Measurements from ENCODE around the gene HOXC6. TPM values are rescaled to one million over a fixed set of nuclear protein-coding genes. Genes with fewer than 3 reads are reported as not detected.

Gene HOXC6
- total RNA-seq, 1 experiment from 2014 or later = not detected

DNA sequence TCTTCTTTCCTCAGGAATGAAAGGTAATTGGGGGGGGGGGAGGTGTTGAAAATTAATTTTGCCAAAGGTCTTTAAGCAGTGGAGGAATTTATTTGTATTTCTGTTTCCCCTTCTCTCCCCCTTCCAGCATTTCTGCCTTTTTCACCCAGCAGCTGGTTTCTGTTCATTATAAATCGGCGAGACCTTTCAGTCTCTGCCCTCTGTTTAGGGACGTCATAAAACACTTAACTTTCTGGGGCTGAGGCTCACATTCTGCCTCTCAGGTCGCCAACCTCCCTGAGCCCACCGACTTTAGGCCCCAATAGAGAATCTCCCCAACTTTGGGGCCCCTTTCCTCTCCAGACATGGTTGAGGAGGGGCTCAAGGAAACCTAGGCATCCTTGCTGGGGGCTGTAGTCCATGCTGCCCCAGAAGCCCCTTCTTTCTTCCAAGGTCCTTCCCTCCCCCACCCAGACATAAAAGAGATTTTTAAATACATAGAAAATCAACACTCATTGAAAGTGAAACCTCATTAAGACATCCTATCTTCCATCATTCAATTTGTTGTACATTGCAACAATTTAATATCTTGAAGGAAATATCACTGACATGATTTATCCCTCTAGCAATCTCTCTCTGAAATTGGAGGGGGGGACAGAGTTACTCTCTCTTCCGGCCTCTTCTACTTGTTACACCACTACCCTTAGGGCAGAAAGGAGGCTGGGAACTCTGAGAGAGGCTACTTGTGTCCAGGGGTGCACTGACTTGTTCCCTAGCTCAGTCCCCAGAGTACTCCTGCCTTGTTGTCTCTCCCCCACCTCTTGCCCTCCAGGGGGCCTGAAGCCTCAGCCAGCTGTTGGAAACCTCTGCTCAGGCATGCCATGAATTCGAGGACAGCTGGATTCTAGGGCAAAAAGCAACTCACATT lies 2.5 kb upstream of the HOXC6 start (continued):
- TF ChIP-seq ZNF532 (CRISPR knock-in tag; IDR thresholded peaks at IDR 0.05; ENCODE audit: borderline replicate concordance) = no peak
- no peak for TF ChIP-seq ATF6 (CRISPR knock-in tag; IDR thresholded peaks at IDR 0.05)
- no peak for TF ChIP-seq ZNF423 (CRISPR knock-in tag; IDR thresholded peaks at IDR 0.05)

- Mint-ChIP-seq H3K27ac (no peak overlapping the region), H3K9me3 (no peaks in the 10 kb centered on the region), H3K36me3 (no peaks in the 10 kb centered on the region), H3K27me3 (ENCODE audit: low read depth) (peaks cover 100% of the 10 kb centered on the region), H3K4me3 (no peak overlapping the region), H3K4me1 (peaks cover 29% of the 10 kb centered on the region)
- ATAC-seq (no peak), DNase-seq (ENCODE audit: low spot score) (no peak)
- ChIA-PET CTCF (interaction anchor here (1.4 to 8.1 kb wide), 6 partner anchors 18 to 188 kb away, joined by 3 to 149 read pairs (median 5); partner anchors contain the start of gene HOXC8), POLR2A (no interaction called here)
- TF ChIP-seq CDX4 (CRISPR knock-in tag; IDR thresholded peaks at IDR 0.05; ENCODE audit: borderline replicate concordance) = no peak
Observed at GRCh38 chr12:54026640-54027441, 1.4 kb upstream of the HOXC6 start.

- Mint-ChIP-seq H3K27me3 (ENCODE audit: low read depth) (peaks cover 100% of the 10 kb centered on the region), H3K27ac (no peak overlapping the region), H3K4me3 (no peak overlapping the region), H3K4me1 (peaks cover 29% of the 10 kb centered on the region), H3K36me3 (no peaks in the 10 kb centered on the region), H3K9me3 (no peaks in the 10 kb centered on the region)
- POLR2A ChIA-PET = interaction anchor here (0.6 to 1.3 kb wide), 2 partner anchors 18 to 27 kb away, joined by 3 read pairs; partner anchors contain the start of genes HOXC4 and HOXC8
- CTCF ChIA-PET = interaction anchor here (1.0 to 8.1 kb wide), 7 partner anchors 19 to 187 kb away, joined by 3 to 149 read pairs (median 5); partner anchors contain the start of gene HOXC8
- no peak for ATAC-seq
- no peak for DNase-seq (ENCODE audit: low spot score)
- TF ChIP-seq NR2C2 (CRISPR knock-in tag; IDR thresholded peaks at IDR 0.05) (no peak), USF1 (CRISPR knock-in tag; IDR thresholded peaks at IDR 0.05) (no peak), CREM (CRISPR knock-in tag; IDR thresholded peaks at IDR 0.05) (no peak), ARID4B (CRISPR knock-in tag; IDR thresholded peaks at IDR 0.05; ENCODE audit: borderline replicate concordance) (no peak), JAZF1 (CRISPR knock-in tag; IDR thresholded peaks at IDR 0.05) (no peak), MLX (CRISPR knock-in tag; IDR thresholded peaks at IDR 0.05) (no peak), OVOL2 (CRISPR knock-in tag; IDR thresholded peaks at IDR 0.05; ENCODE audit: borderline replicate concordance) (no peak), FOXJ3 (CRISPR knock-in tag; IDR thresholded peaks at IDR 0.05; ENCODE audit: borderline replicate concordance) (no peak), ETV6 (CRISPR knock-in tag; IDR thresholded peaks at IDR 0.05) (no peak), TEAD4 (CRISPR knock-in tag; IDR thresholded peaks at IDR 0.05) (no peak), CBFB (CRISPR knock-in tag; IDR thresholded peaks at IDR 0.05; ENCODE audit: low read depth) (no peak), EMX1 (CRISPR knock-in tag; IDR thresholded peaks at IDR 0.05) (no peak)
Observed at GRCh38 chr12:54027442-54027786, 826 bp upstream of the HOXC6 start.

Measured in WTC11 (cell line).